GM19397 (cell line): ENCODE data around the gene TMEM121.

Experiments
- ATAC-seq: cut with Tn5 transposase; IDR thresholded peaks from one replicate; pipeline ENCODE4 v1.9.1; 2021; ENCODE audit warnings: mild to moderate bottlenecking, moderate library complexity; ENCODE audit not compliant: unreplicated experiment

TMEM121 gene

GRCh38 chr14:105525861-105526775, at the start of gene TMEM121:
Gene TMEM121 (plus strand): TSS chr14:105526583. CDS start chr14:105528835, 2,252 bp downstream.
- no peak for ATAC-seq

DNA sequence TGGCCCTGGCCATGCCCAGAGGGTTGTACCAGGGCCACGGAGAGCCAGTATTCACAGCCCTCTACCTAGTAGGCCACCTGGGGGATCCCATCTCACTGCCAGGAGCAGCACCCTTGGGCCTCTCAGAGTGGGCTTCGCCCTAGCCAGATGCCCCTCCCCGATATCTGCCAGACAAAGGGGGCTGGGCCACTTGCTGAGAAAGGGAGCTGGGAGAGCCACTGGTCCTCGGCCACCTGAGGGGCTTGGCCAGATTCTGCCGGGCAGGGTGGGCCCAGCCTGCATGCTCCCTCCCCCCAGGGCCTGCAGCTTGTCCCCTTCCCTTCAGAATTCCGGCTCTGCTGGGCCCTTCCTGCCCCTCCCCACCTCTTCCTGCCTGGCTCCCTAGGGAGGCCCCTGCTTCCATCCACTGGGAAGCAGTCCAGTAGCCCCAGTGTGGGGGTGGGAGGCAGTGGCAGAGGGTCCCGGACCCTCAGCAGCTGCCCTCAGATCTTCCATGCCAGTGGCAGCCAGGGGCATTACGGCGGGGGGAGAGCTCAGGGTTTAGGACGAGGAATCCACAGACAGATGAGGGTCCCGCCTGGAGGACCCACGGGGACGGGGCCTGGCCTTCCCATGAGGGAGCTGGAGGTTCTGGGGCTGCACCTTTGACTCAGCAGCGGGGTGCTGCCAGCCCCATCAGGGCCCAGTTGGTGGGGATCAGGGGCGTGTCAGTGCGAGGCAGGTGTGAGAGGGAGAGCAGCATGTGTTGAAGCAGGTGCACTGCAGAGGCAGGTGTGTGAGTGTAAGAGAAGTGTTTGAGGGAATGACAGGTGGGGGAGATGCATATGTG, 49.3 kb upstream of the TMEM121 start:
- no peak for ATAC-seq

GRCh38 chr14:105477660-105478397, 48.6 kb upstream of the TMEM121 start:
- ATAC-seq: no peak

DNA sequence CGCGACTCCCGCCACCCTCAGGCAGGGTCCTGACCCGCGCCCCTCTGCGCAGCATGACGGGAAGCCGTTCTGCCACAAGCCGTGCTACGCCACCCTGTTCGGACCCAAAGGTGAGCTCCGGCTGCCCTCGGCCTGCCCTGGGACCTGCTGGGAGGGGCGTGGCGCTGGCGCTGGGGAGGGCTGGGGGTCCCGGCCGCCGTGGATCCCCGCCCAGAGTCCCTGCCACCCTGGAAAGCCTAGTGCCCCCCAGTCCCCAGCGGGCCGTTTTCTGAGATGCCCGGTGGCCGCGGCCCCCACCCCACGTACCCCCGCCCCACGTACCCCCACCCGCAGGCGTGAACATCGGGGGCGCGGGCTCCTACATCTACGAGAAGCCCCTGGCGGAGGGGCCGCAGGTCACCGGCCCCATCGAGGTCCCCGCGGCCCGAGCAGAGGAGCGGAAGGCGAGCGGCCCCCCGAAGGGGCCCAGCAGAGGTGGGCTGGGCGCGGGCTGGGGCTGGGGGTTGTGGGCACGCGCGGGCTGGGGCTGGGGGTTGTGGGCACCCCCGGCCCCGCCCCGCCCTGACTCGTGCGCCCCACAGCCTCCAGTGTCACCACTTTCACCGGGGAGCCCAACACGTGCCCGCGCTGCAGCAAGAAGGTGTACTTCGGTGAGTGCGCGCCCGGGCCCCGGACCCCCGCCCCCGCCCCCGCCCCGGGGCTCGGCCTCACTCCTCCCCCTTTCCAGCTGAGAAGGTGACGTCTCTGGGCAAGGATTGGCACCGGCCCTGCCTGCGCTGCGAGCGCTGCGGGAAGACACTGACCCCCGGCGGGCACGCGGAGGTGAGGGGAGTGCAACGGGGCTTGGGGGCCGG, 47.8 kb upstream of the TMEM121 start:
- ATAC-seq: no peak

GRCh38 chr14:105479431-105480158, 46.8 kb upstream of the TMEM121 start:
- ATAC-seq: no peak

DNA sequence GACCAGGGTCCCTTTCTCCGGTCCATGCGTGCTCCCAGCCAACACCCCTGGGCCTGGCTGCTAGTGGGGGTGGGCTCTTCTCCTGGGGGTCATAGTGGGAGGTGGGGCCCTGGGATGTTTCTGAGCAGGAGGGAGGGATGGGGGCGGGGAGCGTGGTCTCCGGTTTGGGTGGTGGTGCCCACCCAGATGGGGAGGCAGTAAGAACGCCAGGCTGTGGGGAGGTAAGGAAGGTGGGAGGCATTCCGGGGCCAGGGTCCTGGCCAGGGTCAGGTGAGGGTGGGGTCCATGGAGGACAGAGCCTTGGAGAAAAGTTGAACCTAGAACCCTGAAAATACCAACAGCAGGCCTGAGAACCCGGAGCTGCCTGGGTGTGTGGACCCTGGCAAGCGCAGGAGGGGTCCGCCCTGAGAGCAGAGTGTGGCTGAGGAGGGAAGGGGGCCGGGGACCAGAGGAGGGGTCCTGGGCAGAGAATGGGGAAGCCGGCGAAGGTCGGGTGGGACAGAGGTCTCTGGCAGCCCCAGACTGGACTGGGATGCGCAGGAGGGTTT, 46.1 kb upstream of the TMEM121 start:
- ATAC-seq: no peak

- ATAC-seq: no peak
These were observed 45.3 kb upstream of the TMEM121 start for GRCh38 chr14:105480807-105481801.

DNA sequence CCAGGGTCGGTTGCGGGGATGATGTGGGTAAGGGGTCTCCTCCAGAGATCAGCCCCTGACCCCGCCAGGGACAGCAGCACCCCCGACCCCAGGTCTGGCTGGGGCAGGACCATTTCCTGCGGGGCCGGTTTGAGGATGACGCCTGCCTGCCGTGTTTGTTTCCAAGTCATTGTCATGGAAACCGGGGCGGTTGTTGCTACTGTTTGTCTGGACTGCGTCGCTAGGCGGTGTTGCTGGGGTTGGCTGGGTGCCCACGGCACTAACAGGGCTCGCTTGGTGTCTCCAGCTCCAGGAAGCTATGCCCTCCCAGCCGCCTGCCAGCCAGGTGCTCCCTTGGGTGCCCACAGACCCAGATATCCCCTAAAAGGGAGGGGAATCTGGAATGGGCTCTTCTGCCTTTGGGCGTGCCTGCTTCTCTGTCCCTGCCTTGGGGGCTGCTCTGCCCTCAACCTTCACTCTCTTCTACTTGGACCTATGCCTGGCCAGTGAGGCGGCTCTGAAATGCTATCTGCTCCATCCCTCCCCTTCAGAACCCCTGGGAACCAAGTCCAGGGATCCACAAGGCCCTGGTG, 44.4 kb upstream of the TMEM121 start:
- ATAC-seq: peak; percentile 47

DNA sequence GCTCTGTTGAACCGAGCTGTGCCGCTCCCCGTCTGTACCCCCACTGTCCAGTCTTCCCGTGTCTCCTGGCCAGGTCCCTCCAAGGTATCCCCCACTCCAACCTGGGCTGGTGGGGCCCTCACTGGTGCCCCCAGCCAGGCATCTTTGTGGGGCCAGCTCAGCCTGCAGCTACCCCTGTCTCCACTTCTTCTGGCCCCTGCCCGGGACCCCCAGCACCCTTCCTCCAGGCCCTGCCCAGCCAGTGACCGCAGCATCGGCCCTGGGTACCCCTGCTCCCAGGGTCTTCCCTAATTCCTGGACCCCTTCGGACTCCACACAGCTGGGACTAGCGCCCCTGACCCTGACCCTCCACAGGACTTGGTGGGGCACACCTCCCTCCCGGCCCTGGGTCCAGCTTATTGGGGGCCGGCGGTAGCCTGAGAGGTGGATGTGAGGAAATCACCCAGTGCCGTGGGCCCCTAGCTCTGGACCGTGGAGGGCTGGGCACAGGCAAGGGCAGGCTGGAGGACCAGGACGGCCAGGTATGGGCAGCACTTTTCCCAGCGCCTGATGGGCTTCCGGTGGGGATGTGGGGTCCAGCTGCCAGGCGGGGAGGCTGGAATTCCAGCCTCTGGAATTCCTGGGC, 43.8 kb upstream of the TMEM121 start:
- ATAC-seq: no peak

DNA sequence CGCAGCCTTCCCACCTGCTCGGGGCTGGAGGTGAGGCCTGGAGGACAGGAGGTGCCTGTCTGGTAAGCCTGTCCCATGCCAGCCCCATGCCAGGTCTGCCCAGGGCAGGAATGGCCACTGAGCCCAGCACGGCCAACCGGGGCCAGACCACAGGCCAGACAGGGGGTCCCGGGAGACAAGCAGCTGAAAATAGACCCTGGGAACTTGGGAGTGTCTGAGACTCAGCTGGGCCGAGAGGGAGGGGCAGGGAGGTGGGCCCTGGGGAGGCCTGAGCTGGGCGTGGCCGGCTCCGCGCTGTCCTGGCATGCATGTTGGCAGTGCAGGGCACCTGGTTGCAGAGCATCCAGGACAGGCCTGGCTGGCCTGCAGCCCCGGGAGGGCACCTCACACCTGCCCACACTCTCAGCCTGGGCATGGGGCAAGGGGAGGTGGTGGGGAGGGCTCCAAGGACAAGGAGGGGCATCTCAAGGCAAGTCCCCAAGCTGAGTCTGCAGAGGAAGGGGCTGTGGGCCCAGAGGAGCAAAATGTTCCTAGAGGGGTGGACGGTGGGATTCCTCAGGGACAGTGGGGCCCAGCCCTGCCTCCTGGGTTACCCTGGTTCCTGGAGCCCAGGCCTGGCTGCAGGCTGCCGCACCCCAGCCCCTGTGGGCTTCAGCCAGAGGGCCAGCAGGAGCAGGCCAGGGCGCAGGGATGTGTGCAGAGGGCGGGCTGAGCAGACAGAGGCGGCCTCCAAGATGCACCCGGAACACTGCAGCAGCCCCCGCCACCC, 42.9 kb upstream of the TMEM121 start:
- ATAC-seq: no peak

DNA sequence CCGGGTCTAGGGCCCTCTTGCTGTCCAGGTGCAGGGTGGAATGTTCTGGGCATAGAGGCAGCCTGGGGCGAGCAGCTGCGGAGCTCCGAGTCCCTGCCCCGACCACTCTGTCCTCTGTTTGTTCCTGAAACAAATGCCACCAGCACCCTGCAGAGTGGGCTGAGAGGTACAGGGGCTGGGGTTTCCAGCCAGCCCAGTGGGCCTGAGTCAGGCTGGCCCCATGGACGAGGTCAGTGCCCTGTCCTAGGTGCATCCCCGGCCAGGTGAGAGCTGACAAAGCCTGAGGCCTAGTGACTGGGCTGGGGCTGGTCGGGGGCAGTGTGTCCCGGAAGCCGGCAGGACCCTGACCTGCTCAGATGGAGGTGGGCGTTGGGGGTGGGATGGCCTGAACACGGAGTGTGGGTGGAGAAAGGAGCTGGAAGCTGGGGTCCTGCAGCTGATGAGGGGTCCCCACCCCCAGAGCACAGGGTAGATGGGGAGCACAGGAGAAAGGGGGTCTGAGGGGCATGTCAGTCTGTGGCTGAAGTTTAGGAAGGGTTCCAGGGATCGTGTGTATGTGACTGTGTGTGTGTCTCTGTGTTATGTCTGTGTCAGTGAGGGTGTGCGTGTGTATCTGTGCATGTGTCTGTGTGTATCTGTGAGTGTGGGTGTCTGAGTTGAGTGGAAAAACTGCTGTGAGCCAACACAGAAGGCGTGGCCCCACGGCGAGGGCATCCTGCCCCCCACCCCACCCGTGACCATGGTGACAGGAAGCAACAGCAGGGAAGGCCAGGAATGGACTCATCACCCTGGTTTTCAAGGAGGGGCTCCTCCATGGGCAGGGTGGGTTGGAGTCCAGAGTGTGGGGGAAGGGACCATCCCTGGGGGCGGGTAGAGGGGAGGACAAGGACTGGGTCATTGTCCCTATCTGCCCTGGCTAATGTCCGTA, 42.0 kb upstream of the TMEM121 start:
- ATAC-seq: no peak

GRCh38 chr14:105484997-105485393, 41.4 kb upstream of the TMEM121 start:
- ATAC-seq: no peak

- no peak for ATAC-seq
These were observed 40.6 kb upstream of the TMEM121 start for GRCh38 chr14:105485739-105486162.

DNA sequence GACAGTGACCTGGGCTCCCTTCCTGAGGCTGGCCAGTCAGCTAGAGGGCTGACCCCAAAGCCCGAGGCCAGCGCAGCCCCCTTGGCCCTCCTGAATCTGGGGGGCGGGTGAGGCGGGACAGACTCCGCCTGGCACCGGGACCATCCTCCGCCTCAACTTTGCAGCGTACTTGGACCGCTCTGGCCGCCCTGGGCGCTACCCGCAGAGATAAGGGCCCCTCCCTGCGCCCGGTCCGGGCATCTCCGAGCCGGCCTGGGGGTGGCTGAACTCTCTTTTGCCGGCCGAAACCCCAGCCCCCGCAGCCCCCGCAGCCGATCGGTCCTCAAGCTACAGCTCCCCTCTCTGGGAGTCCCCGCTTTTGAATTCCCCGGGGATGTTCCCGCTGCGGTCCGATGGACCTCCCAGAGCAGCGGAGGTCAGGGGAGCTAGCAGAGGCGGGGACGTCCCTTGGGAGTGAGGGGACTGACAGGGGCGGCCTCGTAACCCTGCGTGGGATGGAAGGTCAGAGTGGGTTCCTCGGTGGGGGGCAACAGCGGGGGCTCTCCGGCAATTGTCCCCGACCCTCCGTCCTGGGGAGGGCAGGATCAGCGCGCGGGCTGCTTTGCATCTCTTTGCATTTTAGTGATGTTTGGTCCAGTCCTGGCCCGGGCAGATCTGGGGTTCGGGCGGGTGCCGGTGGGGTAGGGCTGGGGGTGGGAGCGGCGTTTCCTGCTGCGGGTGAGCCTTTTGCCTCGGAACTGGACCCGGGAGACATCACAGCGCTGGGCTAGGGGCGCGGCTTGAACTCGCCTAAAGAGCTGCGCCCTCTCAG, 40.0 kb upstream of the TMEM121 start, which contains the start of gene CRIP1:
Gene CRIP1, plus strand, starts transcription at position 724 of the 811 bp plus-strand sequence. CDS start 374 bp downstream, outside the sequence.
- ATAC-seq: no peak
